K562 (cell line): Measurements from ENCODE around the gene ATRX. TPM values are rescaled to one million over a fixed set of nuclear protein-coding genes. Genes with fewer than 3 reads are reported as not detected.
A peak's percentile ranks its signal among the peaks of the same experiment; 100 is the strongest.

Experiments used
- ATAC-seq: fragments of 200-7000 bp; cut with Tn5 transposase; 3 replicates; pipeline ENCODE4 v1.9.1; 2020; ENCODE audit warnings: moderate library complexity
- BruUV-seq: library from RNA; stranded (reverse); fragments of 400-500 nt; replicated peaks from 2 replicates; lab custom pipeline; 2021; lab: Mats Ljungman, UMichigan
- CTCF ChIA-PET: fragments of 300-600 bp; formaldehyde crosslinking; extraction: SDS; loops from one replicate; lab custom pipeline; 2021; ENCODE audit warnings: low intra/inter-chr PET ratio; lab: Yijun Ruan, JAX
- POLR2A ChIA-PET: fragments of 300-600, 350-650 bp; sonication (Branson Sonifier 250); formaldehyde crosslinking; extraction: SDS; loops from one replicate; lab custom pipeline; 2021; ENCODE audit warnings: antibody characterized with exemption, inconsistent platforms; lab: Yijun Ruan, JAX
- DNase-seq, 4 experiments: peaks; one replicate each; pipeline versions ENCODE4 v3.0.0 to v3.0.0-alpha.2; 2011 to 2018; ENCODE audit warnings: low spot score in 3 of 4, mixed read lengths in 3 of 4; ENCODE audit errors: extremely low read depth in 1 of 4
- FAIRE-seq: peaks from 2 replicates; lab custom pipeline; 2011; peaks lifted over from hg19 to GRCh38; lab: Jason Lieb, UNC
- H2AFZ ChIP-seq: 2 replicates; pipeline ENCODE4 v1.6.0; 2011; ENCODE audit warnings: low read depth, low read length, control low read depth, inconsistent platforms
- H3K27ac ChIP-seq: fragments of 200-600 bp; 3 replicates; pipeline ENCODE4 v1.8.0; 2011; ENCODE audit warnings: low read depth, mild to moderate bottlenecking, control low read depth, inconsistent platforms, low read length, moderate library complexity, mixed read lengths; ENCODE audit errors: extremely low read depth
- H3K27me3 ChIP-seq, 2 experiments: fragments of 300-600 bp in 1 of 2; 2 replicates in 1 of 2; 3 replicates in 1 of 2; pipeline versions ENCODE4 v1.6.0 to v1.8.0; 2011; ENCODE audit warnings: inconsistent platforms in 2 of 2, low read length in 2 of 2, mild to moderate bottlenecking in 1 of 2, mixed read lengths in 1 of 2, moderate library complexity in 1 of 2; ENCODE audit not compliant: control insufficient read depth in 2 of 2, insufficient read depth in 2 of 2
- H3K36me3 ChIP-seq: fragments of 300-600 bp; 3 replicates; pipeline ENCODE4 v1.8.0; 2011; ENCODE audit warnings: mild to moderate bottlenecking, low read length, inconsistent platforms; ENCODE audit not compliant: control insufficient read depth, insufficient read depth
- H3K4me1 ChIP-seq, 2 experiments: fragments of 200-600 bp in 1 of 2; replicated peaks in 1 of 2; 2 replicates in 1 of 2; 3 replicates in 1 of 2; pipeline versions ENCODE4 v1.5.1 to v1.8.0; 2011; ENCODE audit warnings: inconsistent platforms in 2 of 2, low read length in 2 of 2, mild to moderate bottlenecking in 1 of 2, mixed read lengths in 1 of 2, moderate library complexity in 1 of 2; ENCODE audit not compliant: control insufficient read depth in 2 of 2, insufficient read depth in 2 of 2
- H3K4me2 ChIP-seq: 2 replicates; pipeline ENCODE4 v1.6.1; 2011; ENCODE audit warnings: low read length, control low read depth, inconsistent platforms, mixed read lengths; ENCODE audit not compliant: insufficient read depth
- H3K4me3 ChIP-seq: fragments of 200-600 bp; sonication (generic), shearing (Covaris generic); 2 replicates; pipeline ENCODE4 v1.5.1; 2016; ENCODE audit warnings: control low read depth, inconsistent platforms
- H3K79me2 ChIP-seq: fragments of 200-600 bp; 3 replicates; pipeline ENCODE4 v1.8.0; 2011; ENCODE audit warnings: low read length, inconsistent platforms; ENCODE audit not compliant: control insufficient read depth, insufficient read depth
- H3K9ac ChIP-seq, 2 experiments: 2 replicates each; pipeline versions ENCODE4 v1.6.0 to v1.6.1; 2011; ENCODE audit warnings: low read depth in 2 of 2, low read length in 2 of 2, control low read depth in 1 of 2, inconsistent platforms in 1 of 2, mild to moderate bottlenecking in 1 of 2, mixed read lengths in 1 of 2; ENCODE audit not compliant: insufficient read depth in 1 of 2
- H3K9me1 ChIP-seq: one replicate; pipeline ENCODE4 v1.6.0; 2011; ENCODE audit warnings: inconsistent platforms, mild to moderate bottlenecking, low read length, moderate library complexity; ENCODE audit not compliant: control insufficient read depth, insufficient read depth
- H3K9me3 ChIP-seq: replicated peaks from 2 replicates; pipeline ENCODE4 v1.5.1; 2011; ENCODE audit warnings: low read depth, low read length, inconsistent platforms; ENCODE audit not compliant: control insufficient read depth, insufficient read depth
- H4K20me1 ChIP-seq: replicated peaks from 2 replicates; pipeline ENCODE4 v1.6.1; 2011; ENCODE audit warnings: low read length, inconsistent platforms, mixed read lengths; ENCODE audit not compliant: control insufficient read depth, insufficient read depth
- C11orf30 ChIP-seq: fragments of 450-650 bp; IDR thresholded peaks from 2 replicates; pipeline ENCODE4 v1.6.1; 2016; ENCODE audit warnings: low read depth, mild to moderate bottlenecking
- HEY1 ChIP-seq: fragments of 250-450 bp; sonication (Bioruptor Pico); IDR thresholded peaks from 2 replicates; pipeline ENCODE4 v1.5.0; 2020; ENCODE audit warnings: mild to moderate bottlenecking, moderate library complexity, borderline replicate concordance
- NFIX ChIP-seq: fragments of 250-450 bp; sonication (Bioruptor Pico); IDR thresholded peaks from 2 replicates; pipeline ENCODE4 v1.4.0; 2020; ENCODE audit warnings: low read depth, mild to moderate bottlenecking, moderate library complexity
- ZNF146 ChIP-seq: IDR thresholded peaks from one replicate; pipeline ENCODE4 v1.6.1; 2018; ENCODE audit warnings: missing compliant biosample characterization; ENCODE audit not compliant: unreplicated experiment
- ZNF316 ChIP-seq: fragments of 450-650 bp; IDR thresholded peaks from 2 replicates; pipeline ENCODE4 v1.6.1; 2016
- ZNF695 ChIP-seq: fragments of 450-650 bp; formaldehyde crosslinking; IDR thresholded peaks from 2 replicates; pipeline ENCODE4 v1.4.0; 2020; ENCODE audit warnings: mild to moderate bottlenecking, moderate library complexity
- WGBS: fragments of 100-300 bp; shearing (Covaris generic); methylation state at CpG from one replicate; pipeline ENCODE4 v1.1.6; 2016; ENCODE audit warnings: low coverage, mixed read lengths; ENCODE audit not compliant: insufficient coverage; ENCODE audit errors: missing lambda C conversion rate; 5-methylcytosine and 5-hydroxymethylcytosine counted together
- in situ Hi-C: fragments of 300-500 bp; cut with MboI; formaldehyde crosslinking; loops from 4 replicates; pipeline ENCODE4 v1.15.0; 2018; ENCODE audit warnings: inconsistent platforms, mixed read lengths
- intact Hi-C: fragments of 100-400 bp; cut with micrococcal nuclease; formaldehyde crosslinking; loops from 2 replicates; pipeline ENCODE4 v1.14.2; 2022
- polyA plus RNA-seq, 8 experiments: library from polyadenylated mRNA; depleted of rRNA in 4 of 8; stranded (reverse) in 5 of 8; unstranded in 3 of 8; fragments of >200 nt; fragmentation: Nextera tagmentation in 2 of 8; fragmentation: Illumina TruSeq in 1 of 8; extraction: Ambion mirVana in 2 of 8; extraction: Trizol in 1 of 8; gene quantifications; 2 replicates each; pipeline versions ENCODE4 v1.2.1 to v1.2.3, GENCODE V29; 2011 to 2014; ENCODE audit warnings: inconsistent platforms in 1 of 8, missing spikeins in 1 of 8
- total RNA-seq, 7 experiments: library from RNA; depleted of rRNA in 6 of 7; stranded (reverse); fragments of >200 nt in 6 of 7; fragmentation: Illumina TruSeq in 2 of 7; extraction: Trizol in 2 of 7; gene quantifications; 2 replicates each; pipeline versions ENCODE4 v1.2.1 to v1.2.3, GENCODE V29; 2011 to 2021; ENCODE audit warnings: low replicate concordance in 1 of 7

ATRX gene
- total and polyA plus RNA-seq, 9 of the 15 experiments (the other 6 are each of a cell fraction or from before 2014, with no cell fraction given), result 7.7 to 23.1 (median 20.2) TPM

- Histone ChIP-seq H3K27me3 (no peaks in the 10 kb centered on the region), H4K20me1 (no peaks in the 10 kb centered on the region), H3K4me3 (no peak overlapping the region), H3K4me1 (no peaks in the 10 kb centered on the region), H3K36me3 (peaks cover 3% of the 10 kb centered on the region; the same call in 1 of the 3 replicates), H2AFZ (no peak overlapping the region), H3K79me2 (no peaks in the 10 kb centered on the region), H3K9ac (no peak overlapping the region), H3K9me1 (no peaks in the 10 kb centered on the region), H3K27ac (no peak overlapping the region), H3K9me3 (no peaks in the 10 kb centered on the region), H3K4me2 (no peak overlapping the region)
- ATAC-seq, result no peak
- DNase-seq, result no peak
- WGBS, result 36% methylated on average over 1 of the region's 1 CpG
- intact Hi-C loops (no loop called here), in situ Hi-C loops (no loop called here)
- ChIA-PET POLR2A (no interaction called here), CTCF (no interaction called here)
- FAIRE-seq, result no peak
- BruUV-seq, result no TSS peak
- TF ChIP-seq NFIX (CRISPR knock-in tag) (no peak), HEY1 (CRISPR knock-in tag) (no peak), ZNF146 (CRISPR knock-in tag) (peak; percentile 35)
Measured at GRCh38 chrX:77639820-77640219, 146.2 kb downstream of the ATRX start.

- intact Hi-C loops, result no loop called here
- FAIRE-seq, result no peak
- no peak for DNase-seq
Measured at GRCh38 chrX:77638397-77638796, 147.6 kb downstream of the ATRX start.

More at GRCh38 chrX:77638397-77638796, 147.6 kb downstream of the ATRX start:
- Histone ChIP-seq H4K20me1 (no peaks in the 10 kb centered on the region), H3K9ac (no peak overlapping the region), H3K27ac (no peak overlapping the region), H2AFZ (no peak overlapping the region), H3K9me1 (no peaks in the 10 kb centered on the region), H3K27me3 (no peaks in the 10 kb centered on the region), H3K9me3 (no peaks in the 10 kb centered on the region), H3K36me3 (peaks cover 3% of the 10 kb centered on the region; the same call in 1 of the 3 replicates), H3K4me3 (no peak overlapping the region), H3K79me2 (no peaks in the 10 kb centered on the region), H3K4me1 (no peaks in the 10 kb centered on the region), H3K4me2 (no peak overlapping the region)
- POLR2A ChIA-PET, result no interaction called here
- ATAC-seq, result no peak
- CTCF ChIA-PET, result no interaction called here
- TF ChIP-seq ZNF316, result peak; percentile 55
- TF ChIP-seq ZNF695 (CRISPR knock-in tag), result no peak
- 0 out of 2 replicates have a peak, but pooled peaks have one; percentile 18 for TF ChIP-seq C11orf30
- 51% methylated on average over 6 of the region's 8 CpGs for WGBS
- no TSS peak for BruUV-seq
- in situ Hi-C loops, result no loop called here
